OCI-LY1 (cell line): ENCODE measurements around the gene PREX1.

Experiments used
- EZH2 ChIP-seq: fragments of 200-600 bp; sonication (generic), shearing (Covaris generic); IDR thresholded peaks from 2 replicates; pipeline ENCODE4 v1.8.0; 2017; ENCODE audit warnings: borderline replicate concordance, mixed run types, mild to moderate bottlenecking, antibody characterized with exemption, low read length, moderate library complexity, mixed read lengths
- TF ChIP-seq, protein P1 (sequence below): fragments of 200-600 bp; sonication (generic), shearing (Covaris generic); IDR thresholded peaks from 2 replicates; pipeline ENCODE4 v1.5.1; 2017; ENCODE audit warnings: mild to moderate bottlenecking, antibody characterized with exemption, low read length, moderate library complexity, mixed read lengths

DNA sequence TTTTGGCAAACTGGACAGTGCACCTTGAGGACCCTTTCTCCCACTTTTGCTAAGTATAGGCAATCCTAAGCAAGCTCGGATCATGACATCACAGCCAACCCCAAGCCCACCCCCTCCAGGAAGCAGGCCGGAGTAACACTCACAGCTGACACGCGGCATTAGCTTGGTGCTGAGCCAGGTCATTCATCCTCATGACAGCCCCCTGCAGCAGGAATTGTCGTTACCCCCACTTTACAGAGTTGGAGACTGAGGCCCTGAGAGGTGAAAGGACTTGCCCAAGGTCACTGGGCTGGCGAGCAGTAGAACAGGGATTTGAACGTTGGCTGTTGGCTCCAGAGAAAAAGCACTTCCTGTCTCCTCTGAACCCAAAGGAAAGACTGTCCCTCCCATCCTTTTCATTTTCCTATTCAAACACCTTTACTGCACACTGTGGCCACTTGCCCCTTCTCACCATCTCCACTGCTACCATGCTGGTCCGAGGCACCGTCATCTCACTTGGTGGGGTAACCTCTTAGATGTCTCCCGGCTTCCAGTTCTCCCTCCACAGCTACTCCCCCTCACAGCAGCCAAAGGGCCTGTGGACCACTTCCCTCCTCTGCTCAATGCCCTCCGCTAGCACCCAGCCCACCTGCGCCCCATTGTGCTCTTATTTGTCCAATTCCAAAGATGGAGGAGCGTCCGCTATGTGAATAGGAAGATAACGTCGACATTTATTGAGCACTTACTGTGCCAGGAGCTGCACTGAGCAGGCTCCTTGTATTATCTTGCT lies 84.7 kb downstream of the PREX1 start:
- TF ChIP-seq, protein P1, sequence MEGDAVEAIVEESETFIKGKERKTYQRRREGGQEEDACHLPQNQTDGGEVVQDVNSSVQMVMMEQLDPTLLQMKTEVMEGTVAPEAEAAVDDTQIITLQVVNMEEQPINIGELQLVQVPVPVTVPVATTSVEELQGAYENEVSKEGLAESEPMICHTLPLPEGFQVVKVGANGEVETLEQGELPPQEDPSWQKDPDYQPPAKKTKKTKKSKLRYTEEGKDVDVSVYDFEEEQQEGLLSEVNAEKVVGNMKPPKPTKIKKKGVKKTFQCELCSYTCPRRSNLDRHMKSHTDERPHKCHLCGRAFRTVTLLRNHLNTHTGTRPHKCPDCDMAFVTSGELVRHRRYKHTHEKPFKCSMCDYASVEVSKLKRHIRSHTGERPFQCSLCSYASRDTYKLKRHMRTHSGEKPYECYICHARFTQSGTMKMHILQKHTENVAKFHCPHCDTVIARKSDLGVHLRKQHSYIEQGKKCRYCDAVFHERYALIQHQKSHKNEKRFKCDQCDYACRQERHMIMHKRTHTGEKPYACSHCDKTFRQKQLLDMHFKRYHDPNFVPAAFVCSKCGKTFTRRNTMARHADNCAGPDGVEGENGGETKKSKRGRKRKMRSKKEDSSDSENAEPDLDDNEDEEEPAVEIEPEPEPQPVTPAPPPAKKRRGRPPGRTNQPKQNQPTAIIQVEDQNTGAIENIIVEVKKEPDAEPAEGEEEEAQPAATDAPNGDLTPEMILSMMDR: no peak
- no peak for TF ChIP-seq EZH2
